ENCODE results near the gene PLXNA2.

GRCh38 chr1:208201229-208201628 is 43.0 kb downstream of the PLXNA2 start:
- TF ChIP-seq POLR2AphosphoS5 (IDR thresholded peaks at IDR 0.05; ENCODE audit: low read depth, low read length) (no peak), POLR2A (IDR thresholded peaks at IDR 0.05; ENCODE audit: low read depth, low read length) (no peak), TAF1 (IDR thresholded peaks at IDR 0.05; ENCODE audit: borderline replicate concordance, low read depth, low read length) (no peak)

Data from GM12892 (cell line).